IgD-negative memory B cell (primary cell): ENCODE data around the gene ULBP2. TPM values are rescaled to one million over a fixed set of nuclear protein-coding genes. Genes with fewer than 3 reads are reported as not detected.
A peak's percentile ranks its signal among the peaks of the same experiment; 100 is the strongest.
"Not testable (repeated sequence)": the region's sequence is repeated elsewhere in the genome, so short reads cannot be mapped to it uniquely, and the experiment has no call there.

Experiments
- H3K27ac Mint-ChIP-seq, 3 donors: one replicate each; pipeline ENCODE4 v1.8.0; 2020 to 2022; ENCODE audit warnings: mild to moderate bottlenecking in 3 of 3, mixed read lengths in 3 of 3, moderate library complexity in 1 of 3
- H3K27me3 Mint-ChIP-seq: one replicate; pipeline ENCODE4 v1.8.0; 2021; ENCODE audit warnings: mixed read lengths
- H3K36me3 Mint-ChIP-seq: one replicate; pipeline ENCODE4 v1.8.0; 2020; ENCODE audit warnings: mild to moderate bottlenecking, mixed read lengths
- H3K4me1 Mint-ChIP-seq, 3 donors: one replicate each; pipeline ENCODE4 v1.8.0; 2020 to 2022; ENCODE audit warnings: mixed read lengths in 3 of 3, mild to moderate bottlenecking in 1 of 3
- H3K4me3 Mint-ChIP-seq, 4 donors: one replicate each; pipeline ENCODE4 v1.8.0; 2020 to 2022; ENCODE audit warnings: mild to moderate bottlenecking in 4 of 4, mixed read lengths in 4 of 4, moderate library complexity in 3 of 4
- H3K9me3 Mint-ChIP-seq, 3 donors: one replicate each; pipeline ENCODE4 v1.8.0; 2020 to 2021; ENCODE audit warnings: mixed read lengths in 3 of 3, mild to moderate bottlenecking in 1 of 3
- polyA plus RNA-seq: library from polyadenylated mRNA; unstranded; fragments of 300-500 nt; fragmentation: Illumina TruSeq; gene quantifications from one replicate; pipeline ENCODE4 v1.2.3, GENCODE V29; 2021

The ULBP2 gene
- polyA plus RNA-seq, 1 donor from 2014 or later = 0.33 TPM

DNA sequence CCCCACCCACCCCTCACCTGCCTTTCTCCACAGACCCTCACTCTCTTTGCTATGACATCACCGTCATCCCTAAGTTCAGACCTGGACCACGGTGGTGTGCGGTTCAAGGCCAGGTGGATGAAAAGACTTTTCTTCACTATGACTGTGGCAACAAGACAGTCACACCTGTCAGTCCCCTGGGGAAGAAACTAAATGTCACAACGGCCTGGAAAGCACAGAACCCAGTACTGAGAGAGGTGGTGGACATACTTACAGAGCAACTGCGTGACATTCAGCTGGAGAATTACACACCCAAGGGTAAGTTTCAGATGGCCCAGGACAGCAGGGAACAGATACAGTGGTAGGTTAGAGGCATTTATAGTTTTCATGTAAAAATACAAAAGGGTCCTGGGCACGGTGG lies 3.5 kb downstream of the ULBP2 start:
- H3K4me3 Mint-ChIP-seq = not testable (repeated sequence)
- peaks cover 36% of the 10 kb centered on the region for H3K27me3 Mint-ChIP-seq

DNA sequence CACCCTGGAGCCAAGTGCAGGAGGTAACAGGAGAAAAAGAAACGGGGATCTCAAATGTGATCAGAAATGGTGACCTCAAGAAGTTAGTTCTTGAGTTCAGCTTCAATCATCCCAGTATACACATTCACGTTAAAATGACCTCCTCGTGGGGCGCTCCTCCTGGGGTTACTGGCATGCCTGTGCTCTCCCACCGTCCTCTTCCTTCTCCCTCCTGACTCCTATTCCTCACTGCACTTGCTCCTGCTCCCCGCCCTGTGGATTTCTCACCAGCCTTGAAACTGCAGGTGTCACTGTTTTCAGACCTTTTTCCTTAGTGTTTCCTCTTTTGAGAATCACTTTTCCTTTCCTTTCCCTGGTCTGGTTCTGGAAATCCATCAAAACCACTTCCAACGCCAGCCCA lies 4.8 kb downstream of the ULBP2 start:
- not testable (repeated sequence) for H3K4me3 Mint-ChIP-seq, H3K9me3 Mint-ChIP-seq, H3K36me3 Mint-ChIP-seq, H3K4me1 Mint-ChIP-seq
- Mint-ChIP-seq H3K27me3 (peaks cover 35% of the 10 kb centered on the region), H3K27ac (peak overlapping the region in 1 of 3 donors; percentile 71)

More for the DNA sequence above, 3.5 kb downstream of the ULBP2 start:
- not testable (repeated sequence) for H3K27ac Mint-ChIP-seq, H3K9me3 Mint-ChIP-seq, H3K36me3 Mint-ChIP-seq
- H3K4me1 Mint-ChIP-seq = peaks cover 7 to 13% (median 9%) of the 10 kb centered on the region in 3 donors

GRCh38 chr6:149947533-149947932 lies 5.7 kb downstream of the ULBP2 start:
- H3K36me3 Mint-ChIP-seq, H3K27ac Mint-ChIP-seq, H3K9me3 Mint-ChIP-seq, H3K4me3 Mint-ChIP-seq, H3K4me1 Mint-ChIP-seq: not testable (repeated sequence)
- peaks cover 35% of the 10 kb centered on the region for H3K27me3 Mint-ChIP-seq

GRCh38 chr6:149948011-149948410 lies 6.2 kb downstream of the ULBP2 start:
- peaks cover 0 to 4% (median 1%) of the 10 kb centered on the region in 3 donors for H3K4me1 Mint-ChIP-seq
- H3K27ac Mint-ChIP-seq = no peak overlapping the region
- H3K36me3 Mint-ChIP-seq = peaks cover 2% of the 10 kb centered on the region
- H3K9me3 Mint-ChIP-seq = no peaks in the 10 kb centered on the region
- H3K4me3 Mint-ChIP-seq = no peak overlapping the region
- peaks cover 31% of the 10 kb centered on the region for H3K27me3 Mint-ChIP-seq

DNA sequence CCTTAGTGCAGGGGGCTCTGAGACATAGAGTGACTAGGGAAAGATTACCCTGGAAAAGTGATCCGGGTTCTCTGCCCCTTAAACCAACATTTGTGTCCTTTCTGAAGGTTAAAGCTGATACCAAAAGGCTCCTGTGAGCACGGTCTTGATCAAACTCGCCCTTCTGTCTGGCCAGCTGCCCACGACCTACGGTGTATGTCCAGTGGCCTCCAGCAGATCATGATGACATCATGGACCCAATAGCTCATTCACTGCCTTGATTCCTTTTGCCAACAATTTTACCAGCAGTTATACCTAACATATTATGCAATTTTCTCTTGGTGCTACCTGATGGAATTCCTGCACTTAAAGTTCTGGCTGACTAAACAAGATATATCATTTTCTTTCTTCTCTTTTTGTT lies 6.8 kb downstream of the ULBP2 start:
- no peak overlapping the region for H3K4me3 Mint-ChIP-seq
- peaks cover 0 to 1% (median under 1%) of the 10 kb centered on the region in 3 donors for H3K4me1 Mint-ChIP-seq
- peaks cover 34% of the 10 kb centered on the region for H3K27me3 Mint-ChIP-seq
- H3K9me3 Mint-ChIP-seq = no peaks in the 10 kb centered on the region
- H3K36me3 Mint-ChIP-seq = peaks cover 2% of the 10 kb centered on the region
- no peak overlapping the region for H3K27ac Mint-ChIP-seq

- Mint-ChIP-seq H3K4me3 (no peak overlapping the region), H3K27me3 (peaks cover 43% of the 10 kb centered on the region), H3K27ac (no peak overlapping the region), H3K4me1 (peaks cover 0 to 2% (median 2%) of the 10 kb centered on the region in 3 donors), H3K9me3 (no peaks in the 10 kb centered on the region), H3K36me3 (peaks cover 2% of the 10 kb centered on the region)
These were observed 8.6 kb downstream of the ULBP2 start for GRCh38 chr6:149950423-149950822.

- peak overlapping the region in 1 of 3 donors; percentile 21 for H3K27ac Mint-ChIP-seq
- no peaks in the 10 kb centered on the region for H3K9me3 Mint-ChIP-seq
- peaks cover 2% of the 10 kb centered on the region for H3K36me3 Mint-ChIP-seq
- no peak overlapping the region for H3K4me3 Mint-ChIP-seq
- peaks cover 50% of the 10 kb centered on the region for H3K27me3 Mint-ChIP-seq
- H3K4me1 Mint-ChIP-seq = peaks cover 0 to 2% (median 2%) of the 10 kb centered on the region in 3 donors
These were observed 9.3 kb downstream of the ULBP2 start for GRCh38 chr6:149951096-149951495.

- Mint-ChIP-seq H3K4me1 (peaks cover 0 to 2% (median 2%) of the 10 kb centered on the region in 3 donors), H3K36me3 (peaks cover 2% of the 10 kb centered on the region), H3K4me3 (no peak overlapping the region), H3K27me3 (peaks cover 50% of the 10 kb centered on the region), H3K27ac (no peak overlapping the region), H3K9me3 (no peaks in the 10 kb centered on the region)
These were observed 9.8 kb downstream of the ULBP2 start for GRCh38 chr6:149951626-149952025.

DNA sequence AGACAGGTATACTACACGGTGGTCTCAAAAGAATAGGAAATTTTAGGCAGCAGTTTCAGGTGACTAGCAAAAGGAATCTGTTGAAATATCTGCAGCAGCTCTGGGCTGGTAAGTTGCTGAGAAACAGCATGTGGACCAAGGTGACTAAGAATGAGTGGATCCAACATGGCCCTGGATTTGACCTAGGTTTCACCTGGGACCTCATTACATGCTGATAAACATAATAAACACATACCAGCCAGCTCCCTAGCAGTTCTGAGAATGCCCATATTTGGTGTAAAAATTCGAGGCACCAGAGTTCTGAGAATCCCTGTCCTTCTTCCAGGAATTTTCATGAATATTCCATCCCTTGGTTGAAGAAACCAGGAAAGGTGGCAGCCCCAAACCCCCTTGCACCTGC lies 11.6 kb downstream of the ULBP2 start:
- not testable (repeated sequence) for H3K4me1 Mint-ChIP-seq, H3K27ac Mint-ChIP-seq, H3K9me3 Mint-ChIP-seq, H3K36me3 Mint-ChIP-seq
- Mint-ChIP-seq H3K4me3 (peak overlapping the region in 1 of 4 donors; percentile 30), H3K27me3 (peaks cover 46% of the 10 kb centered on the region)

DNA sequence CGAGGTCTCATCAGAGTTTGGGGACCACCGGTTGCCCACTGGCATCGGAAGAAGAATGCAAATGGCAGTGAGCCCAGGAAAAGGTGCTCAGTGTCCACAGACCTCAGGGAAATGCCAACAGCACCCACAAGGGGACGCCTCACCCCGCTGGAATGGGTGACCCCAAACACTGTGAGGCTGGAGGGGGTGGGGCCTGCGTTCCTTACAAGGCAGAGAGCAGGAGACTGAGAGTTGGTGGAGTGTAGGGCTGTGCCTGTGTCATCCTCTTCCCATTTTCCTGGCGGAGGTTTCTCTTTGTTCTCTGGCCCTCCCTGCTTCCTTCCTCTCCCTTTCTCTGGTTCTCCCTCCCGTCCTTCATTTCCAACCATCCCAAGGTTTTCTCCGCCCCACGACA lies 12.1 kb downstream of the ULBP2 start:
- not testable (repeated sequence) for H3K27ac Mint-ChIP-seq, H3K4me1 Mint-ChIP-seq, H3K9me3 Mint-ChIP-seq, H3K36me3 Mint-ChIP-seq
- peak overlapping the region in 1 of 4 donors; percentile 30 for H3K4me3 Mint-ChIP-seq
- peaks cover 46% of the 10 kb centered on the region for H3K27me3 Mint-ChIP-seq

DNA sequence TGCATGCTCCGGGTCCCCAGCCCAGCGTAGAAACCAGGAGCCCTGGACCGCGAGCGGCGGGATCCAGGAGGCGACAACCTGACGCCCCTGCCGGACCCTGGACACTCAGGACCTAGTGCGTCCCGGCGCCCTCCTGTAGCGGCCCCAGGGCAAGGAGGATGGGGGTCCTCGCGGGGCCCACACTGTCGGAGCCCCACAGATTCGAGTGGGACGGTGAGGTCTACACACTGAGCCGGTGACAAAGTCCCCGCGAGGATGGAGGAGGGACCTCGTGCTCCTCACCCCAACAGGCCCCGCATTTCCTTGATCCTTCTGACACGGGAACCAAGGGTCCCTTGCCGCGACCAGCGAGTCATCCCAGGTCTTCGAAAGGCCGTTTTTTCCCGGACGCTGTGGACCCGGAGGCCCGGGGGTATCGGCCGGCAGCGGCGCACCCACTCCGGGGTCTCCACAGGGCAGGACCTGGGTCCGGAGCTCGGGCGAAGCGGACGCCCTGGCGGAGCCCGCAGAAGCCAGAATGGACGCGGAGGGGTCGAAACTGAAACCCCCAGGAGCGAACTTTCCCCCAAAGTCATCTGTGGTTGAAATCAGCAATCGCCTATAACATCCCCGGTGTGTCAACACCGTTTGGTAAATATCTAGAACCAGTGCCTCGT lies 12.6 kb downstream of the ULBP2 start:
- not testable (repeated sequence) for H3K27ac Mint-ChIP-seq, H3K4me1 Mint-ChIP-seq, H3K9me3 Mint-ChIP-seq, H3K36me3 Mint-ChIP-seq
- Mint-ChIP-seq H3K27me3 (peaks cover 49% of the 10 kb centered on the region), H3K4me3 (peak overlapping the region in 1 of 4 donors; percentile 64)

DNA sequence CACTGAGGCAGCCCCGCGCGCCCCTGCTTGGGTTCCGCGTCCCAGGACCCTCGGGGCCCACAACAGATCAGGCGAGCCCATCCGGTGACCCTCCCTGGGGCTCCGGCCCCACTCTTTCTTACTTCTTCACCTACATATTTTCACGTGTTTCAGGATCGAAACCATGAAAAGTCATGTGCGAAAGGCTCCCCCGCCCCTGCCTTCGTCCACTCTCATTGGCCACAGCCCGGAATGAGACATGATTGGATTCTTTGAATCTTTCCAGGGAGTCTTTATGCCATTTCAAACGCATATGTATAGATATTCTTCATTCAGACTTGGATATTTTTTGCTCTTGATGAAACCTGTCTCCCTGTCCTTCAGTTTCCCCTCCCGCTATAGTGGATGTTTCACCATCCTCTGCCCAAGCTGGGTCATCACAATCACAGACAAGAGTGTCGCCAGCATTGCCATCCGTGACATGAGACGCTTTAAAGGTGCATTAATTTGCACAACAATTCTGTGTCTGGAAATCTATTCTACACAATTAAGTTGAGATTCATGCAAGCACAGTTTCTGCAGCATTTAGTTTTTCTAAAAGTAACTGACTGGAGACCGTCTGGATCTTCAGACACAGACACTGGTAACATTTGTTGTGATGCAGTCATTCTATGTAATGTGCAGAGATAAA lies 13.3 kb downstream of the ULBP2 start:
- not testable (repeated sequence) for H3K27ac Mint-ChIP-seq, H3K9me3 Mint-ChIP-seq
- peaks cover 48% of the 10 kb centered on the region for H3K27me3 Mint-ChIP-seq

GRCh38 chr6:149955654-149956317 lies 14.0 kb downstream of the ULBP2 start:
- H3K9me3 Mint-ChIP-seq, H3K4me3 Mint-ChIP-seq, H3K4me1 Mint-ChIP-seq, H3K36me3 Mint-ChIP-seq: not testable (repeated sequence)
- Mint-ChIP-seq H3K27me3 (peaks cover 48% of the 10 kb centered on the region), H3K27ac (peak overlapping the region in 1 of 3 donors; percentile 53)

More for the DNA sequence above, 13.3 kb downstream of the ULBP2 start:
- not testable (repeated sequence) for H3K4me1 Mint-ChIP-seq, H3K36me3 Mint-ChIP-seq
- H3K4me3 Mint-ChIP-seq = peak overlapping the region in 3 of 4 donors; percentile 2 to 64 (median 60)

GRCh38 chr6:149958124-149958523 lies 16.3 kb downstream of the ULBP2 start:
- H3K36me3 Mint-ChIP-seq, H3K4me1 Mint-ChIP-seq, H3K4me3 Mint-ChIP-seq, H3K9me3 Mint-ChIP-seq, H3K27ac Mint-ChIP-seq: not testable (repeated sequence)
- H3K27me3 Mint-ChIP-seq = peaks cover 58% of the 10 kb centered on the region

DNA sequence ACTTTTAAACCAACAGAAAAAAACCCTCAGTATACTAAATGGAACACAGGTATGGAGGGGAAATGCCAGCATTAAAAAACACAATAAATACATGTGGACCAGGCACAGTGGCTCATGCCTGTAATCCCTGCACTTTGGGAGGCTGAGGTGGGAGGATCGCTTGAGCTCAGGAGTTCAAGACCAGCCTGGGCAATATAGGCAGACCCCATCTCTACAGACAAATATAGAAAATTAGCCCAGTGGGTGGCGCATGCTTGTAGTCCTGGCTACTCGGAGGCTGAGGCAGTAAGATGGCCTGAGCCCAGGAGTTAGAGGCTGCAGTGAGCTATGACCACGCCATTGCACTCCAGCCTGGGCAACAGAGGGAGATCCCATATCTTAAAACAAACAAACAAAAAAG lies 18.0 kb downstream of the ULBP2 start:
- Mint-ChIP-seq H3K27ac (peak overlapping the region in 1 of 3 donors; percentile 36), H3K4me3 (peak overlapping the region in 1 of 4 donors; percentile 35), H3K27me3 (peaks cover 67% of the 10 kb centered on the region), H3K4me1 (peaks cover 6 to 11% (median 10%) of the 10 kb centered on the region in 3 donors)
- not testable (repeated sequence) for H3K36me3 Mint-ChIP-seq, H3K9me3 Mint-ChIP-seq
